AG09309 (cell line): ENCODE data around the gene MDP1.

Experiments used
- DNase-seq: peaks from one replicate; pipeline ENCODE4 v3.0.0-alpha.2; 2010; ENCODE audit warnings: low read depth
- H3K4me3 ChIP-seq: 2 replicates; pipeline ENCODE4 v1.5.1; 2011; ENCODE audit warnings: mild to moderate bottlenecking, low read depth, low read length, moderate library complexity; ENCODE audit not compliant: control insufficient read depth
- TF ChIP-seq, protein P1 (sequence below): IDR thresholded peaks from 2 replicates; pipeline ENCODE4 v1.5.1; 2011; ENCODE audit warnings: mild to moderate bottlenecking, low read depth, low read length, inconsistent platforms; ENCODE audit not compliant: insufficient read depth, control insufficient read depth; ENCODE audit errors: missing control alignments

MDP1 gene

DNA sequence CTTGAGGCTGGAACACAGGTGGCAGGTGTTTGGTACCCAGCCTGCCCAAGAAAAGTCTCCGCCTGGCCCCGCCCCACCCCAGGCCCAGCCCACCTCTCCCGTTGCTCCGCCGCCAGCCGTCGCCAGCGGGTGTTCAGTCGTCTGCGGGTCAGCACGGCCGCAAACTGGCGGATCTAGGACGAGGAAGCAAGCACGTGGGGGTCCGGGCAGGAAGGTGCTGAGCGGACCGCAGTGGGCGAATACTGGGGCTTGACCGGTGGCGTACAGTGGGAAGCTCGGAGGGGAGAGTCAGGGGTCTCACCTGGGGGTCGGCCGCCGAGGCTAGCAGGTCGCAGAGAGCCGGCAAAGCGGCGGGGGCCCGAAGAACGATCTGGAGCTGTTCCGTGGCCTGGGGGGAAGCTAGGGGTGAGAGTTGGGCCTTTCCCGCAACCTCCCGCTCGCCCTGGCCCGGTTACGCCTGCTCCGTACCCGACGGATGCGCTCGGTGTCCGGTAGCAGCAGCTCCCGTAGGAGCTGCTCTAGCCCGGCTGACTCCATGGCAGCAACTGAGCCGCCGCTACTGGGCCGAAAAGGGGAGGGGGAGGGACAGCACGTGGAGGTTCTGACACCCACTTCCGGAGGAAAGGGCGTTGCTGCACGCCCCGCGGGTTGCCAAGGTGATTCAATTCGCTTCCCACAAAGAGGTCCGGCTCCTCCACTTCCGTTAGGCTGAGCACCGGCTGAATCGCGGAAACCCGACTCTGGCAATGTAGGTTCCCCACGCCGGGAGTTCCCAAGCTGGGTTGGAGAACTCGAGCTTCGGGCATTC is 27.4 kb downstream of the MDP1 start, which contains the start of gene IPO4:
TSS of gene IPO4 (minus strand) at position 566 of the 808 bp plus-strand sequence. CDS start at position 537, 29 bp downstream.
- TF ChIP-seq, protein P1, sequence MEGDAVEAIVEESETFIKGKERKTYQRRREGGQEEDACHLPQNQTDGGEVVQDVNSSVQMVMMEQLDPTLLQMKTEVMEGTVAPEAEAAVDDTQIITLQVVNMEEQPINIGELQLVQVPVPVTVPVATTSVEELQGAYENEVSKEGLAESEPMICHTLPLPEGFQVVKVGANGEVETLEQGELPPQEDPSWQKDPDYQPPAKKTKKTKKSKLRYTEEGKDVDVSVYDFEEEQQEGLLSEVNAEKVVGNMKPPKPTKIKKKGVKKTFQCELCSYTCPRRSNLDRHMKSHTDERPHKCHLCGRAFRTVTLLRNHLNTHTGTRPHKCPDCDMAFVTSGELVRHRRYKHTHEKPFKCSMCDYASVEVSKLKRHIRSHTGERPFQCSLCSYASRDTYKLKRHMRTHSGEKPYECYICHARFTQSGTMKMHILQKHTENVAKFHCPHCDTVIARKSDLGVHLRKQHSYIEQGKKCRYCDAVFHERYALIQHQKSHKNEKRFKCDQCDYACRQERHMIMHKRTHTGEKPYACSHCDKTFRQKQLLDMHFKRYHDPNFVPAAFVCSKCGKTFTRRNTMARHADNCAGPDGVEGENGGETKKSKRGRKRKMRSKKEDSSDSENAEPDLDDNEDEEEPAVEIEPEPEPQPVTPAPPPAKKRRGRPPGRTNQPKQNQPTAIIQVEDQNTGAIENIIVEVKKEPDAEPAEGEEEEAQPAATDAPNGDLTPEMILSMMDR, result no peak
- peak; percentile 94 for DNase-seq
- H3K4me3 ChIP-seq, result peak within 1 kb of the TSS; percentile 59

DNA sequence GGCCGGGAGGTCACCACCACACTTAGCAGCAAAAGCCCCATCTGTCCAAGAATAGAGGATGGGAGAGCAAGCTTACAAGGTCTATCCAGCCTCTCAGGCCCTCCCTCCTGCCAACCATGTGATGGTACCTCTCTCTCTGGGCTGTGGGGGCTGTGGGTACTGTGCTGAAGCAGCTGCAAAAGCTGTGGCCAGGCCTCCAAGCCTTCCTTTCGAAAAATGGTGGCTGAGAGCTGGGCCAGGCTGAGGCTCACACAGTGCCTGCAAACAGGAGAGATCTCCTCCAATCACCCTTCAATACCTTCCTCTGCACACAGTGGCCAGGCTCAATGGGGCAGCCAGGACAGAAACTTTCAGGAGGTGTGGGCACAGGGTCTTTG is 28.3 kb downstream of the MDP1 start:
- TF ChIP-seq, protein P1, result no peak
- peak overlapping the region; percentile 59 for H3K4me3 ChIP-seq
- DNase-seq, result no peak

DNA sequence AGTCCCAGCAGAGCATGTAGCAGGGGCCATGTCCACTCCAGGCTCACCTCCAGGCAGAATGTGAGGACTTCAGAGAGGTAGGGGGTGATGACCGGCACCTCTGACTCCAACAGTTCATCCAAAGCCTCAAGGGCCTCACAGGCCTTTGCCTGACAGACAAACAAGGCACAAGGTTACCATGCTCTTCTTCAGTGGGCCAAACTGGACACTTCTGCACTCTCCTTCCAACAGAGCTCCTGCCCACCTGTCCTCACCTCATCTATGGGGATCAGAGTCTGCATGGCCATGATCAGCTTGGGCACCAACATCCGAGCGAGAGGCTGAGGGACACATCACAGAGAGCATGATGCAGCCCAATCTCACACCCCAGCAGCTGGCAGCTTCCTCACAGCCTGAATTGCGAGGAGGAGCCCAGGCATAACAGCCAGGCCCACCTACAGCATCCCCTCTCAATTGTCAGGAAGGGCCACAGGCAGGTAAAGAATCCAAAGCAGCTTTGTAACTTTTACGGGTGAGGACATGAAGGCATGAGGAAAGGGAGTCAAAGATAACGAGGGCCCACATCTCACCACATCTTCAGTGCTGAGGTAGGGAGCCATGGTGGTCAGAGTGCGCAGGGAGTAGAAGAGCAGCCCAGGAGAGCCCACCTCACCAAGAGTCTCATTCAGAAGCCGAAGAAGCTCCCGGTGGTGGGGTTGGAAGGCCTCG is 28.9 kb downstream of the MDP1 start:
- DNase-seq, result no peak
- no peak overlapping the region for H3K4me3 ChIP-seq
- TF ChIP-seq, protein P1, result no peak

DNA sequence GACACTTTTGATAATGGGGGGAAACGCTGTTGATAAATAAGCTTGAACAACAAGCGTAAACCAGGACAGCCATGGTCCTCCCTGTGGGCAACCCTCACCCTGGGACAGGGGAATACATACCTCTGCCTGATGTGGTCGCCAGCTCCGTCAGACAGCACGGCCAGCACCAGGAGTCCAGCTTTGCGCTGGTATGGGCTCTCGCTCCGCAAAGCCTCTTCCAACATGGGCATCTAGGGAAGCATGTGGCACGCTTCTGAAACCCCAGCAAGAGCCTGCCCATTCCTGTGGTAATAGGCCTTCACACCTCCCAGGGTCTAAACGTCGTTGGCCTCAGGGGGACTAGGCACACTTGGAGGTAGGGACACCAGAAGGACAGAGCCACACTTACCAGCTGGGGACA is 30.1 kb downstream of the MDP1 start:
- no peak overlapping the region for H3K4me3 ChIP-seq
- DNase-seq, result no peak
- TF ChIP-seq, protein P1, result no peak

DNA sequence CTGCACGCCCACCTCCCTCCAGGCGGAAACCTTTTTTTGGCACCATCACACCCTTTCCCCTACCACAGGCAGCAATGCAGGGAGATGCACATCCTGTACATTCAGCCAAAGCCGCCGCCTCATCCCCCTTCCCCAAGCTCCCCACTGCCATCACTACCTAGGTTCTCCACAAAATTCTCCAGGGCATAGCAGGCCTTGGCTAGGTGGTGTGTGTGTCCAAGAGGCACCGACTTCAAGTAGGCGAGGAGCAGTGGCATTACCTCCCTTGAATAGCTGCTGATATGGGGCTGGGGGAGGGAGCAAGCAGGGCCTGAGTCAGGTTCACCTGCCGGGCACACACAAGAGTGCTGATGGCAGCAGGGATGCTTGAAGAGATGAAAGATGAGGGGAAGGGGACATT is 30.8 kb downstream of the MDP1 start:
- TF ChIP-seq, protein P1, result no peak
- H3K4me3 ChIP-seq, result no peak overlapping the region
- DNase-seq, result no peak

DNA sequence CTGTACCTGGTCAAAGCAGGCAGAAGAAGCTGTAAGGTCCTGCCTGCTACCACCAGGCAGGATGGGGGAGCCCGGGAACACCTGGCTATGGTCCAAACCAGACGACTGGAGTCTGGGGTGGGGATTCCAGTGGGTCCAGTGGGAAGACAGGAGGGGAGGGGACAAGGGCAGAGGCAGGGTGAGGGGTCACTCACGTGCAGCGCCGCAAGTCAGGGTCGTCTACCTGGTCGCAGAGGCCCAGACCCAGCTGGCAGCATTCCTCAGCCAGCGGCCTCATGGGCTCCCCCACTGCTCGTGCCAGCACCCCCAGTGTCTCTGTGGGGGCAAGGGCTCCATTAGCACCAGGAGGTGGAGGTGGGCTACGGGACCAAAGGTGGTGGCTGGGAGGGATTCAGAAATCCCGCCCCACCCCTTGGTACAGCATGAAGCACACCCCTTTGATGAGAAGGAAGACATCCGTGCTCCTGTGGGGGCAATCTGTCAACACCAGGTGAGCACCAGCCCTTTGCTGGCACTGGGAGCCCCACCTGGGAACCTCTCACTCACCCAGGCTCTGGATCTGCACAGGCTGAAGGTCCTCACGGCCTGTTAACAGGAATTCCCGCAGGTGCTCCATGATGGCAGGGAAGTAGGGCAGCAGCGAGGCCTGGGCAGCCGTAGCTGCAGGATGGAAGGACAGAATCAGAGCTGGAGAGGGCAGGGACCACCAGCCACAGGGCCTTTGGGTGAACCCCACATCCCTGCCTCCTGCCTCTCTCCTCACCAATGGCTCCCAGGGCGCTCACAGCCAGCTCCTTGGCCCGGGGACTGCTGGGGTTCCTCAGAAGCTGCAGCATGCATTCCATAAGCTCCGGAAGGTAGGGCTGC is 31.5 kb downstream of the MDP1 start:
- TF ChIP-seq, protein P1, result no peak
- H3K4me3 ChIP-seq, result no peak overlapping the region
- DNase-seq, result no peak
